ENCODE measurements around the gene UQCRH.
"Not testable (repeated sequence)": the region's sequence is repeated elsewhere in the genome, so short reads cannot be mapped to it uniquely, and the experiment has no call there.

The UQCRH gene

DNA sequence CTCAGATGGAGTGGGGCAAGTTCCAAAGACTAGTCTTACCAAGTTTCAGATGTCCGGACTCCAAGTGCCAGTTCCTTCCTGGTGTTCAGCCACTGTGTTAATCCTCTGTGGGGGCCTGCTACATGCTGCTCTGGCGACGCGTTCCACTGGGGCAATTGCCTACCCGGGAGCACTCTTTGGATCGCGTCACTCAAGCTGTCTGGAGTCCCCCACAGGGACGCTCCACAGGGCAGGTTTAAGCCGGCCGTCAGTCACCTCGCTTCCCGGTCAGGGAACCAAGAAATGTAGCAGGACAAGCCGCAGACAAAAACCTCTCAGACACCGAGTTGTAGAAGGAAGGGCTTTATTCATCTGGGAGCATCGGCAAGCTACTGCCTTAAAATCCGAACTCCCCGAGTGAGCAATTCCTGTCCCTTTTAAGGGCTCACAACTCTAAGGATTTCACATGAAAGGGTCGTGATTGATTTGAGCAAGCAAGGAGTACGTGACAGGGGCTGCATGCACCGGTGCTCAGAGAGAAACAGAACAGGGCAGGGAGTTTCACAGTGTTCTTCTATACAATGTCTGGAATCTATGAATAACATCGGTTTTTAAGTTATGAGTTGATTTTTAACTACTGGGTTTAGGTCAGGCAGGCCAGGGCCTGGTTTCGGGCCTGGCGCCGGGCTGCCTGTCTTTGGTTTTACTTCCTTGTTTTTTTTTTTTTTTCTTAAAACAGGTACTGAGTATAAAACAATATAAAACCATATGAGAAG, 28.5 kb downstream of the UQCRH start:
- DNase-seq (ENCODE audit: low read depth in 3 of 3, low spot score in 1 of 3): not testable (repeated sequence)

DNA sequence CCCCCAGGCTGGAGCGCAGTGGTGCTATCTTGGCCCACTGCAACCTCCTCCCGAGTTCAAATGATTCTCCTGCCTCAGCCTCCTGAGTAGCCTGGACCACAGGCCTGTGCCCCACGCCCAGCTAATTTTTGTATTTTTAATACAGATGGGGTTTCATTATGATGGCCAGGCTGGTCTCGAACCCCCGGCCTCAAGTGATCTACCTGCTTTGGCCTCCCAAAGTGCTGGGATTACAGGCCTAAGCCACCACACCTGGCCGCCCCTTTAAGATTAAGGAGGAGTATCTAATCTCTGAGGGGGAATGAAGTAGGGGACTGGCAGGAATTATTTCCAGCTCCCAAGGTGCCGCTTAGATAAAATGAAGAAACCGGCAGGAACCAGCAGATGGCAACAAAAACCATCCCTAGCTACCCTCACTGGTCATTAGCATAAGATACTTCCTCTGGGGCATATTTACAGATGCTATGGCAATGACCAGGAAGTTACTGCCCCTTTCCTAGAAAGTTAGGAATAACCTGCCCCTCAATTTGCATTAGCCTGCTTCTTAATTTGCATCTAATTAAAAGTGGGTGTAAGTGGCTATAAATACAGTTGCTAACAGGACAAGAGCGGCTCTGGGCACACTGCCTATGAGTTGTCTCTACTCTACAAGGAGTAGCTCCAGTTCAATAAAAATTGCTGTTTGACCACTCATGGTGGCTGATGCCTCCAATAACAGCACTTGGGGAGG, 30.0 kb downstream of the UQCRH start:
- no peak for DNase-seq (ENCODE audit: low read depth in 3 of 3, low spot score in 1 of 3)

DNA sequence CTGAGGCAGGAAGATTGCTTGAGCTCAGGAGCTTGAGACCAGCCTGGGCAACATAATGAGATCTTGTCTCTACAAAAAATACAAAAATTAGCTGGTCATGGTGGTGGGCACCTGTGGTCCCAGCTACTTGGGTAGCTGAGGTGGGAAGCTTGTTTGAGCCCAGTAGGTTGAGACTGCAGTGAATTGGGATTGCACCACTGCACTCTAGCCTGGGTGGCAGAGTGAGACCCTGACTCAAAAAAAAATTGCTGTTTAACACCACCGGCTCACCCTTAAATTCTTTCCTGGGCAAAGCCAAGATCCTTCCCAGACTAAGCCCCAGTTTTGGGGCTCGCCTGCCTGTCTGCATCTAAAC, 30.5 kb downstream of the UQCRH start:
- DNase-seq (ENCODE audit: low read depth in 3 of 3, low spot score in 1 of 3): no peak

DNA sequence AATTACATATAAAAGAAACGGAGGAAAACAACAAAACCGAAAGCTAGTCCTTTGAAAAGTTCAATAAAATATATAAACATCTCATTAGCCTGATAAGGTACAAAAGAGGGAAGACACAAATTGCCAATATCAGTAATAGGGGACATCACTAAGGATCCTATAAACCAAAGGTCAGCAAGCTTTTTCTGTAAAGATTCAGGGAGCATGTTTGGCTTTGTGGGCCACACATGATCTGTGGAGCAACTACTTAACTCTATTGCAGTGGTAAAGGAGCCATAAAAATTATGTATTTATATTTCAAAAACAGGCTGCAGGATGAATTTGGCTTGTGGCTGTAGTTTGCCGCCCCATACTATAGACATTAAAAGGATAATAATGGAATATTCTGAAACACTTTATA, 31.6 kb downstream of the UQCRH start:
- no peak for DNase-seq (ENCODE audit: low read depth in 3 of 3, low spot score in 1 of 3)

DNA sequence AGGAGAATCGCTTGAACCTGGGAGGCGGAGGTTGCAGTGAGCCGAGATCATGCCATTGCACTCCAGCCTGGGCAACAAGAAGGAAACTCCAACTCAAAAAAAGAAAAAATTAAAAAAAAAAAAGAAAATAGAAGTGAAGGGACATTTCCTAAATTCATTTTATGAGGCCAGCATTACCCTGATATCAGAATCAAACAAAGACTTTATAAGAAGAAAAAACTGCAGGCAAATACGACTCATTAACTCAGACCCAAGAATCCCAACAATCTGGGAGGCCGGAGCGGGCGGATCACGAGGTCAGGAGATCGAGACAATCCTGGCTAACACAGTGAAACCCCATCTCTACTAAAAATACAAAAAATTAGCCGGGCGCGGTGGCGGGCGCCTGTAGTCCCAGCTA, 33.9 kb downstream of the UQCRH start:
- not testable (repeated sequence) for DNase-seq (ENCODE audit: low read depth in 3 of 3, low spot score in 1 of 3)

DNA sequence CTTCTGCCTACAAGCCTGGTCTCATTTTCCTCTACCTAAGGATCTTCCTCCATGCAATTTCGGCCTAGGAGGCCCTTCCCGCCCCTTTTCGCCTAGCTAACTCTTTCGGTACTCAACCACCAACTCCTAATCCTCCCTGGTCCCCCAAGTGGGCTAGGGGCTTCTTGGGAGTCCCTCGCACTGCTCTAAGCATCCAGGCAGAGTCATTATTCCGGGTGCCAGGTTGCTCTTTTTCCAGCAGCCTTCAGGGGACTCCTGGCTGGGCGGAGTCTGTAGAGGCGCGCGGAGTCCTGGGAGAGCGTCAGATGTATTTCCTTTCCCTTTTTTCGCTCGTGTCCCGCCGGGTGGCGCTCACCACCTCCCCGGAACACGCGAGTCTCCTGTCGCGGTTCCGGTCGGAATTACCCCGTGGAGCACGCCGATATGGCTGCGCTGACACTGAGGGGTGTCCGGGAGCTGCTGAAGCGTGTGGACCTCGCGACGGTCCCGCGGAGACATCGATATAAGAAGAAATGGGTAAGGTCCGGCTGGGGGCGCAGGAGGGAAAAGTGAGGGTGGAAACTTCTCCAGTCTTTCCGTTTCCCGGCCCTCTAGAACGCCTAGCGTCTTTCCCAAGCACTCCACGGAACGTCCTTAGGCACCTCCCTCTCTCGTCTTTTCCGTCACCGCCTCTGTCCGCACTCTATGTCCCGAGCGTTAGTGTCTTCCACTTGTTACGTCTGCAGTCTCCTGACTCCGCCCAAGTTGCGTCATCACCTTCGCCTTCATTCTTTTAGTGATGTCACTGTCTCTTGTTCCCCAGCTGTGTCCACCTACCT, 37.1 kb downstream of the UQCRH start, which contains the start of gene NSUN4:
Gene NSUN4, plus strand, starts transcription at position 404 of the 818 bp plus-strand sequence. Its CDS starts 20 bp downstream, at position 424.
- peak; percentile 57 to 74 (median 66) for DNase-seq (ENCODE audit: low read depth in 3 of 3, low spot score in 1 of 3)

DNA sequence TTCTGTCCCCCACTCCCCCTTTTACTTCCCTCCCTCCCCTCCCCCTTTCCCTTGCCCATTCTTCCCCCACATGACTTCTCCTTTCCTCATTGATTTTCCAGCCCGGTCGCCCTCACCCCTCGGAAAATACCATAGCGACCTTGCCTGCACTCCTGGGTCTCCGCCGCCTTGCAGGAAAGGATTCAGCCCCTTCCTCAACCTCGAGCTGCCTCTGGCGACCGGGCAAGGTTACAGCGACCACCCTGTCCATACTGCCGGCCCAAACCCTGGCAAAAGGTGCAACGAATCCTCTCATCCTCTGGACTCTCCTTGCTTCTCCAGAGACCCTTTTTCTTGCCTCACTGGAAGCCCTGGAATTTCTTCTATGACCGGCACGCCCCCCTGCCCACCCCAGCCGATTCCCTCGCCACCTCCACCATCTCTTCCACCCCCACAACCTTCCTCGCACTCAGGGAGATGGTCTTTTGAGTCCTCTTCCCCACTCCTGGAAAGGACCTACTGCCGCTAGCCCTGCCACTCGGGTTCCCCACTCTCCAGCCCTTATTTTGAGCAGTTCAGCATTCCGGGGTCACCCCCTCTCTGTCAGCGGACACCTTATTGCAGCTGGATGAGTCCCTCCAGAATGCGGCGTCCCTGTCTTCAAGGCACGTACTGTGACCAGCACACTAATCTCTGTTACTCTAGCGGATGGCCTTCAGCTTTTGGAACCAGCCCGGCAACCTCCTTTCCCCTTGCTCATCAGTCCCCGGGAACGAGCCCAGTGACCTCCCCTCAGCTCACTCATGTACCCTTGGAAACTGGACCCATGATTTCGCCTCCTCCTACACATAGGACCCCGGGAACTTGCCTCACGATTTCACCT, 38.0 kb downstream of the UQCRH start:
- DNase-seq (ENCODE audit: low read depth in 3 of 3, low spot score in 1 of 3): no peak

DNA sequence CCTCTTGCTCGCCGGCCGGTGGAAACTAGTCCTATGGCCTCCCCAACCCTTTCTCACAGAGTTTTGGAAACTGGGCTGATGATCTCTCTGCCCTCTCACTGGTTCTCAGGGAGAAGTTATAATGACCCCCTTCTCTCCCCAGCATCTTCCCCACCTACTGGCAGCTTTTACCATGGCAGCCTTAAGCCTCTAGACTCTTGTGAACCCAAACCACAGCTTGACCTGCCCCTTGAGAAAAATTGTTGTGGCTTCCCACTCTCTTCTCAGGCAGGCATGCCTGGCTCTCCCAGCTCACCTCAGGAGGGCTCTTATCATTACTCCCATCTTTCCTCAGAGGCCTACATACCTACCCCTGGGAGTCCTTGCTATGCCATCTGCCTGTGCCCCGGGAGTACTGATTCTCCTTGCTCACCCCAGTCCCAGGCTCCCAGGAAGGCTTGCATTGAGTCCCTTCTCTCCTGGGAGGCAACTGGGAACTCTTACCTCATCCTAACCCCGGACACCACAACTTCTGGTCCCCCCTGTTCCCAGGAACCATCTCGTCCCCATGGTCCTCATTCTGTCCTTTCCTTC, 38.7 kb downstream of the UQCRH start:
- DNase-seq (ENCODE audit: low read depth in 3 of 3, low spot score in 1 of 3): no peak

DNA sequence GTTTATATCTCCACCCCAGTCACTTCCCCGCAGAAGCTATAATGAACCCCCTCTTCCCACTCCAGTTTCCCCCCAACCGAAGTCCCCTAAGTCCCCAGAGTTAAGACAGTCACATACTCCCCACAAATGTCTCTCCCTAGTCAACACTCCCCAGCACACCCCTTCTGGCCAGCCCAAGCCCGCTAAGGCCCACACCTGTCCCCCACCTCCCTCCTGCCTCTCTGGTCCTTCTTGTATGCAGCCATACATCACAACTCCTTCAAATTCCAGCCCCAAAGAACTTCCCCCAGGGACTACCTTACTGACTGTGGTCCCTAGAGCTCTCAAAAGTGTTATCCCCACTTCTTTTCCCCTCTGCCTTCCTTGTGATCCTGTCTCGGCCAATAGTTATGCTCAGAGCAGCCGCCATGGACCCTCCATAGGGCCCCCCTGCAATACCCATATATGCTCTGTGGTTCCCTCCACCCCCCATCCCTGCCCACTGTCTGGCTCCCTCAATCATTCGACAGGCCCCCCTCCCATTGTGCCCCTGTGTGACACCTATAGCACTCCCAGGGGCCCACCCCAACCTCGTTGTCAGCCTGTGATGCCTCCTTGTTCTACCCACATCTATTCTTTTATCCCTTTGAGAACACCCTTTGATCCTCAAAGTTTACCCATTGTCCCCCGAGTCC, 39.3 kb downstream of the UQCRH start:
- DNase-seq (ENCODE audit: low read depth in 3 of 3, low spot score in 1 of 3): no peak

DNA sequence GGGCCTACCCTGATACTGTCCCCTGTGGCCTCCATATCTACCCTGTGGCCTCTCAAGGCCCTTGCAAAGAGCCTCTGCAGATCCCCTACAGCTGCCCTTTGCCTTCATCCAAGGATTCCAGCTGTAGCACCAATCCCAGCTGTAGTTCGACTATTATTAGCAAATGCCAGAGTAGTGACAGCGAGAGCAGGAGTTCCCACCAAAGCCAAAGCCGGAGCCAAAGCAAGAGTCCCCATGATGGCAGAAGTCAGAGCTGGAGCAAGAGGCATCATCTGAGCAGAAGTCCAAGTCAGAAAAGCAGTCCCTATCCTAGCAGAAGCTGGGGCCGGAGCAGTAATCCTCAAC, 39.8 kb downstream of the UQCRH start:
- no peak for DNase-seq (ENCODE audit: low read depth in 3 of 3, low spot score in 1 of 3)

DNA sequence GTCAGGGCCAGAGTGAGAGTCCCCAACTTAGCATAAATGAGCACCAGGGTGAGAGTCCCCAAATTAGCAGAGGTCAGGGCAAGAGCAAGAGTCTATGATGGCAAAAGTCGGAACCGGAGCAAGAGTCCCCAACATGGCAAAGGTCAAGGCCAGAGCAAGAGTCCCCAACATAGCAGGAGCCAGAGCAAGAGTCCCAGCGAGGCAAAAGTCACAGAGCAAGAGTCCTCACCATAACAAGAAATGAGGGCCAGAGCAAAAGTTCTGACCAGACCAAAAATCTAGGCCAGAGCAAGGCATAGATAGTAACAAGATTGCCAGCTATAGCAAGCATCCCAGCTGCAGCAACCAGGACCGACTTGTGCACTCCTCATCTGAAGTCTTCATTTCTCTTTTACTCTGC, 40.2 kb downstream of the UQCRH start:
- DNase-seq (ENCODE audit: low read depth in 3 of 3, low spot score in 1 of 3): no peak

DNA sequence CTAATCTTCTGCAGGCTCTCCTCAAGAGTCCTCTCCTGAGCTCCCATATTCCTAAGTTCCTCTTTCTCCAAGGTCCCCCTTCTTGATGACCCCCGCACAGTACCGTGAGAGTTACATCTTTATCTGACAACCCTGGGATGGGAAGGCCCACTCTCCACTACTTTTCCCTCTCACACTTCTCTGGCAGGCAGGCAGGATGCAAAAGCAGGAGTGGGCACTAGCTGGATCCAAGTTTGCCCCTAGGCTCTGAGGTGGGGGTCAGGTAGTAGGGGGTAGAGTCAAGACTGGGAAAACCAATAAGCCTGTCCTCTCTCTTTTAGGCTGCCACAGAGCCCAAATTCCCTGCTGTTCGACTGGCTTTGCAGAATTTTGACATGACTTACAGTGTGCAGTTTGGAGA, 41.0 kb downstream of the UQCRH start:
- no peak for DNase-seq (ENCODE audit: low read depth in 3 of 3, low spot score in 1 of 3)

DNA sequence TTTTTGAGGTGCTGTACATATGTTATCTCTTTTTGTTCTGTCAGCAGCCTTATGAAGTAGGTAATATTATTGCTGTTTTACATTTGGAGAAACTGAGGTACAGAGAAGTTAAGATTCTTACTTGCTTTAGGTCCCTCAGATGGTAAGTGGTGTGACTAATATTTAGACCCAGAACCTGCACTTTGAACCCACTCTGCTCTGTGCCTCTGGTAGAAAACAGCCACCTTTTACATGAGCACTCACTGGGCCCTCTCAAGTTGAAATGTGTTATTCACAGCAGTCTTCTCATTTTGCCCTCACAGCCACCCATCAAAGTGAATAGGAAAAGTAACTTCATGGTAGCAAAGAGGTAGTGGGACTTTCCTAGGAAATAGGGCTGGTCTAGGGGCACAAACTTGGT, 41.8 kb downstream of the UQCRH start:
- no peak for DNase-seq (ENCODE audit: low read depth in 3 of 3, low spot score in 1 of 3)

DNA sequence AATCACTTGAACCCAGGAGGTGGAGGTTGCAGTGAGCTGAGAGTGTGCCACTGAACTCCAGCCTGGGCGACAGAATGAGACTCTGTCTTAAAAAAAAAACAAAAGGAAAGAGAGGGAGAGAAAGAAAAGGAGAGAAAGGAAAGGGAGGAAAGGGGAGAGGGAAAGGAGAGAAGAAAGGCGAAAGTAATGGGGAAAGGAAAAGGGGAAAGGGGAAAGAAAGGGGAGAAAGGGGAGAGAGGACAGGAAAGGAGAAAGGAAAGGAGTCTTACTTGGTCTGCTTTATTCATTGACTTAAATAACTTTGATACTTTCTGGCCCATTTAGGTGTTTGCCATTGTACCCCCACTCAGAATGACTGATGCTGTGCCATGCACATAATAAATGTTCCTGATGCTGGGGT, 48.9 kb downstream of the UQCRH start:
- no peak for DNase-seq (ENCODE audit: low read depth in 3 of 3, low spot score in 1 of 3)

DNA sequence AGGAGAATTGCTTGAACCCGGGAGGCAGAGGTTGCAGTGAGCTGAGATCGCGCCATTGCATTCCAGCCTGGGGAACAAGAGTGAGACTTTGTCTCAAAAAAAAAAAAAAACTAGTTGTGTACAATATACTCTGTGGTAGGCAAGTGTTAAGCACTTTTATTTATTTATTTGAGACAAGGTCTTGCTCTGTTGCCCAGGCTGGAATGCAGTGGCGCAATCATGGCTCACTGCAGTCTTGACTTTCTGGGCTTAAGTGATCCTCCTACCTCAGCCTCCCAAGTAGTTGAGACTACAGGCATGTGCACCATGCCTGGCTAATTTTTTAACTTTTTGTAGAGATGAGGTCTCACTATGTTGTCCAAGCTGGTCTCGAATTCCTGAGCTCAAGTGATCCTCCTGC, 52.4 kb downstream of the UQCRH start:
- DNase-seq (ENCODE audit: low read depth in 3 of 3, low spot score in 1 of 3): not testable (repeated sequence)

DNA sequence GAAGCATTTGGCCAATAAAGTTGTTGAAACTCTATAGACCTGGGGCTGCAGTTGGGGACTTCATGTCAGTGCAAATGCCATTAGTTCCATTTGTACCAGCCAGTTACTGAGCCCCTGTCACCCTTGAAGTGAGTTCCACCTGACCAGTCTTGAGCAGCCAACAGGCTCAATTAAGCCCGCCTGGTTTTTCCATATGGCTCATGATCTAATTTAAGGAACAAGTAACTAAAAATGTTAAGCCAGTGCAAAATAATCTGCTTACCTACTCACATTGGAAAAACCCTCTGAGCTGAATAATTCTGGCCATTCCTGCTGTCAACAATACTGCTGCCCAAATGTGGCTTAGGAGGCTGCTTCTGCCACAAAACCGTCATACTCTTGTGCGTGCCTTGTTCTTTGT, 58.7 kb downstream of the UQCRH start:
- no peak for DNase-seq (ENCODE audit: low read depth in 3 of 3, low spot score in 1 of 3)

DNA sequence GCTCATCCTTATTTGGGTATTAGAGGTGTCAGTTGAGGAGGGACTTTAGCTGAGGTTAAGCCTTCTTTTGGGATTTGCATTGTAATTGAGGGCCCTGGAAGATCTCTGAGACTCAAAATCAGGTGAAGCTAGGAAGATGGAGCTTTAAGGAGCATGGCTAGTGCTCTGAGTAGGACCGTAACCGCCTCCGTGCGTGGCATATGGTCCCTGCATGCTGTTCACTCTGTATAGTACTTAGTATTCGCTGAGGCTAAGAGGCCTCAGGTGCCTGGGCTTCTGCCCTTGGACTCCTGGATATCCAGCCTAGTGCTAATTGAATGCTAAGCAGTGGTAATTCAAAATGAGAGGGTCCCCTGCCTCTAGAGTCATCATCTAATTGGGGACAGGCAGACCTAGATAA, 59.6 kb downstream of the UQCRH start:
- no peak for DNase-seq (ENCODE audit: low read depth in 3 of 3, low spot score in 1 of 3)

DNA sequence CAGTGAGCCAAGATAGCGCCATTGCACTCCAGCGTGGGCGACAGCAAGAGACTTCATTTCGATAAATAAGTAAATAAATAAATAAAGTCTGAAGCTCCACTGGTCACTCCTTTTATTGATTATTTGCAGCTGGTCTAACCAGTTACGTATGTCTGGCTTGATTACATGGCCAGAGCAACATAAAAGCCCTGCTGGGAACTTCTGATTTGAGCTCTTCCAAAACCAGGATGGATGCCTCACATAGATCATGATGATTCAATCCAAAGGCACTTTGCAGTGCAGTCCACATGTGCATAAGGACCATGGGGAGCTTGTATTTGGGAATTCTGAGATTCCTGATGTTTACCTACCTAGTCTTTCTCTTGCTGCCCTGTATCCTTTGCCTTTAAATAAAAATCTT, 61.1 kb downstream of the UQCRH start:
- DNase-seq (ENCODE audit: low read depth in 3 of 3, low spot score in 1 of 3): no peak

DNA sequence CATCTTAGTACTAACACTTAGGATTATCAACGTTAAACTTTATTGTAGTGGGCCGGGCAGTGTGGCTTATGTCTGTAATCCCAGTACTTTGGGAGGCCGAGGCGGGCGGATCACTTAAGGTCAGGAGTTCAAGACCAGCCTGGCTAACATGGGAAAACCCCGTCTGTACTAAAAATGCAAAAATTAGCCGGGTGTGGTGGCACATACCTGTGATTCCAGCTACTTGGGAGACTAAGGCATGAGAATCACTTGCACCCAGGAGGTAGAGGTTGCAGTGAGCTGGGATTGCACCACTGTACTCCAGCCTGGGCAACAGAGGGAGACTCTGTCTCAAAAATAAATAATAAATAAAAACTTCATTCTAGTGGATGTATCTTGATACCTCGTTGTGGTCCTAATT, 62.3 kb downstream of the UQCRH start:
- DNase-seq (ENCODE audit: low read depth in 3 of 3, low spot score in 1 of 3): not testable (repeated sequence)

All from stimulated activated CD4-positive, alpha-beta T cell treated with anti-CD3 and anti-CD28 coated beads, TNF-alpha, amount 100 ng/mL, for 1 hour (primary cell).